Effector CD8-positive, alpha-beta T cell (primary cell): ENCODE results near the gene RCAN2.
"Not testable (repeated sequence)": the region's sequence is repeated elsewhere in the genome, so short reads cannot be mapped to it uniquely, and the experiment has no call there.

Experiments
- DNase-seq: peaks from one replicate; lab custom pipeline; 2025; lab: John Stamatoyannopoulos, UW

The RCAN2 gene

GRCh38 chr6:46387728-46388127, 103.5 kb downstream of the RCAN2 start:
- not testable (repeated sequence) for DNase-seq

- DNase-seq, result no peak
Measured at GRCh38 chr6:46381579-46381978, 109.7 kb downstream of the RCAN2 start.

GRCh38 chr6:46381057-46381456, 110.2 kb downstream of the RCAN2 start:
- no peak for DNase-seq

GRCh38 chr6:46380152-46380807, 111.0 kb downstream of the RCAN2 start:
- DNase-seq, result no peak

- no peak for DNase-seq
Measured at GRCh38 chr6:46378882-46379416, 112.3 kb downstream of the RCAN2 start.

GRCh38 chr6:46378161-46378881, 112.9 kb downstream of the RCAN2 start:
- no peak for DNase-seq

GRCh38 chr6:46377209-46377608, 114.0 kb downstream of the RCAN2 start:
- no peak for DNase-seq

- DNase-seq, result no peak
Measured at GRCh38 chr6:46376562-46377061, 114.6 kb downstream of the RCAN2 start.

GRCh38 chr6:46370622-46371021, 120.6 kb downstream of the RCAN2 start:
- no peak for DNase-seq

GRCh38 chr6:46368169-46368536, 123.1 kb downstream of the RCAN2 start:
- no peak for DNase-seq

GRCh38 chr6:46367354-46368168, 123.7 kb downstream of the RCAN2 start:
- DNase-seq, result no peak

GRCh38 chr6:46366190-46366900, 124.9 kb downstream of the RCAN2 start:
- DNase-seq, result no peak

GRCh38 chr6:46357591-46357990, 133.7 kb downstream of the RCAN2 start:
- no peak for DNase-seq

- DNase-seq, result no peak
Measured at GRCh38 chr6:46356543-46356942, 134.7 kb downstream of the RCAN2 start.

- DNase-seq, result no peak
Measured at GRCh38 chr6:46353528-46353927, 137.7 kb downstream of the RCAN2 start.

GRCh38 chr6:46352541-46353268, 138.5 kb downstream of the RCAN2 start:
- DNase-seq, result no peak

- DNase-seq, result no peak
Measured at GRCh38 chr6:46350714-46351113, 140.5 kb downstream of the RCAN2 start.

- DNase-seq, result no peak
Measured at GRCh38 chr6:46347669-46348068, 143.6 kb downstream of the RCAN2 start.

- DNase-seq, result no peak
Measured at GRCh38 chr6:46340246-46340645, 151.0 kb downstream of the RCAN2 start.

GRCh38 chr6:46338131-46338530, 153.1 kb downstream of the RCAN2 start:
- DNase-seq, result no peak

- DNase-seq, result no peak
Measured at GRCh38 chr6:46334442-46334841, 156.8 kb downstream of the RCAN2 start.
